Mesodermal cell (in vitro differentiated cells): ENCODE data around the gene RDH13.
"Not testable (repeated sequence)": the region's sequence is repeated elsewhere in the genome, so short reads cannot be mapped to it uniquely, and the experiment has no call there.

Source experiments
- H3K27ac ChIP-seq: 2 replicates; pipeline ENCODE4 v1.7.0; 2013; ENCODE audit warnings: mild to moderate bottlenecking, low read depth, low read length, moderate library complexity; ENCODE audit not compliant: severe bottlenecking
- H3K36me3 ChIP-seq: 2 replicates; pipeline ENCODE4 v1.7.1; 2013; ENCODE audit warnings: mild to moderate bottlenecking, low read length, moderate library complexity; ENCODE audit not compliant: control insufficient read depth, insufficient read depth
- H3K4me1 ChIP-seq: one replicate; pipeline ENCODE4 v1.7.1; 2013; ENCODE audit warnings: mild to moderate bottlenecking, low read length; ENCODE audit not compliant: insufficient read depth, control insufficient read depth, poor library complexity, severe bottlenecking
- H3K4me3 ChIP-seq: 2 replicates; pipeline ENCODE4 v1.7.0; 2013; ENCODE audit warnings: low read length, control low read depth, mild to moderate bottlenecking; ENCODE audit not compliant: insufficient read depth, poor library complexity, severe bottlenecking; ENCODE audit errors: extremely low read depth
- H3K9me3 ChIP-seq: 2 replicates; pipeline ENCODE4 v1.7.1; 2013; ENCODE audit warnings: mild to moderate bottlenecking, low read length, moderate library complexity; ENCODE audit not compliant: control insufficient read depth
- WGBS, 2 experiments: methylation state at CpG; one replicate each; pipeline ENCODE4 v1.1.5; 2013; ENCODE audit warnings: missing lambda C conversion rate in 2 of 2; ENCODE audit not compliant: insufficient coverage in 2 of 2; 5-methylcytosine and 5-hydroxymethylcytosine counted together

RDH13 gene

DNA sequence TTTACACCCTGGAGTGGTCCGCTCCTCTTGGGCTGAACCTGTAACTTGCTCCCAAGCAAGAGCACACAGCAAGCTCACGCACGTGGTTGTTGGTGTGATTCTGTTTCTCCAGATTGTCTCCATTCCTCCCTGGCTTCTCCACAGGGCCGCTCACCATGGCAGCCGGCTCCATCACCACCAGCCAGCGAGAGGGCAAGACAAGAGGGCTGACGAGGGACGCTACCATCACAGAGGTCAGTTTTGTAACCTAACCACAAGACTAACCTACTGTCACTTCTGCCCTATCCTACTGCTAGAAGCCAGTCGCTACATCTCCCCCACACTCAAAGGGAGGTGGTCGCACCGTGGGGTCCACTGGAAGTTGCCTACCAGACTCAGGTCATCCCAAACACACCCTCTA lies 20.3 kb downstream of the RDH13 start:
- Histone ChIP-seq H3K36me3 (peaks cover 32% of the 10 kb centered on the region), H3K4me1 (peaks cover 5% of the 10 kb centered on the region), H3K27ac (no peak overlapping the region), H3K4me3 (no peak overlapping the region), H3K9me3 (no peaks in the 10 kb centered on the region)
- WGBS, 2 experiments = 71% methylated on average over 8 of the region's 11 CpGs

DNA sequence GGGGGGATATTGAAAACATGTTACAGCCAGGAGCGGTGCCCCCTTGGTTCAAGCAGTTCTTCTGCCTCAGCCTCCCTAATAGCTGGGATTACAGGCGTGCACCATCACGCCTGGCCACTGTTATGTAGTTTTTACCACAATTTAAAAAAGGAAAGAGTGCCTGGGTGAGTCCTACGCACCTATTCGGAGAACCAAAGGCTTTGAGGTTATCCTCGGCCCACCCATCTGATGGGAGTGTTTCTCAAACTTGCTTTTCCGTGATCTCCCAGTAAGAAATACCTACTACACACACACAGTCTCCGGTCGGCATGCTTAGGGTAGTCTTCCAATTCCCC lies 20.6 kb downstream of the RDH13 start:
- WGBS, 2 experiments = 95 to 98% methylated on average over 7 to 8 of the region's 9 CpGs
- Histone ChIP-seq H3K36me3 (peaks cover 29% of the 10 kb centered on the region), H3K4me3 (no peak overlapping the region), H3K27ac (no peak overlapping the region), H3K4me1 (peaks cover 5% of the 10 kb centered on the region), H3K9me3 (no peaks in the 10 kb centered on the region)

DNA sequence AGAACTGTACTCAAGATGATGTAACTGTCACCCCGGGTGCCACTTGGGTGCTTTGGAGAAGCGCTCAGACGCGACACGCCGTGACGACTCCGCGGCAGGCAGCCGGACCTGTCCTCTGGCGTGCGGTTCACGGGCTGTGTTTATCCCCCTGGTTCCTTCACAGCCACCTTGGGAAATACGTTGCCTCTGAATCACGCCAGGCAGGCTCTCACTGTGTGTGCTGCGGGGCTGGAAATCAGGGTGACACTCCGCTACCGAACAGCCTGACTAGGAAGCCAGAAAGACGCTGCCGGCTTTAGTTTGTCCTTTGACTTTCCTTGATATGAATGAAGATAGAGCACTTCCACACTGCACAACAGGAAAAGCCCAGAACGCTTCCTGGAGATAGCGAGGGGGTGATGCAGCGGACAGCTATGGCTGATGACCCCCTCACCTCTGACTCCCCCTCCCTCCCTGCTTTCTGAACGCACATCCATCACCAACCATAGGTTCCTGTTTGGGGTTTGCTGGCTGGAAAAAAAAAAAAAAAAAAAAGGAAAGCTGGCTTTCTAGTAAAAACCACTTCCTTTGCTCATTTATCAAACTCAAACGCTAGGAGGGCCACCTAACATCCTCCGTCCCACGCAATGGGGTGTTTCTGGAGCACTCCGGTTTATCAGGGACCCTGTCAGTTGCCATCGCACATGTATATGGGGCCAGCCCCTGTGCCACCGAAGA lies 21.2 kb downstream of the RDH13 start:
- WGBS, 2 experiments = 92 to 95% methylated on average over 25 to 26 of the region's 30 CpGs
- peaks cover 23% of the 10 kb centered on the region for H3K36me3 ChIP-seq

DNA sequence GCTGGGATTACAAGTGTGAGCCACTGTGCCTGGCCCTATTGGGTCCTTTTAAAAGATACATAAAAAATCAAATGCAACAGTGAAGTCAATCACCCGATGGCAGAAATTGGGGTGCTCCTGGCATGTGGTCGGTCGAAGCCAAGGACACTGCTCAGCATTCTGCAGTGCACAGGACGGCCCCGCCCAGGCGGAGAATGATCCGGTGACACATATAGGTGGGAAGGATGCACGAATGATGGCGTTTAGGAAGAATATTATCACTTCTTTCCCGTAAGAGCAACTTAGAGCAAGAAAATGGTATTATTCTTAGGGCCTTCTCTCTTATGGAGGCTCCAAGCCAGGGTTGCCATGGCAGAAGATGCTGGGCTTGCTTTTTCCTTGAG lies 21.7 kb downstream of the RDH13 start:
- H3K4me3 ChIP-seq = no peak overlapping the region
- H3K4me1 ChIP-seq = peaks cover 5% of the 10 kb centered on the region
- H3K27ac ChIP-seq = peak overlapping the region; percentile 43
- H3K36me3 ChIP-seq = peaks cover 21% of the 10 kb centered on the region
- 95 to 99% methylated on average over 10 of the region's 10 CpGs for WGBS, 2 experiments
- no peaks in the 10 kb centered on the region for H3K9me3 ChIP-seq

More for the DNA sequence above, 21.2 kb downstream of the RDH13 start:
- Histone ChIP-seq H3K4me3 (no peak overlapping the region), H3K9me3 (no peaks in the 10 kb centered on the region), H3K27ac (peak overlapping the region; percentile 43), H3K4me1 (peaks cover 5% of the 10 kb centered on the region)

DNA sequence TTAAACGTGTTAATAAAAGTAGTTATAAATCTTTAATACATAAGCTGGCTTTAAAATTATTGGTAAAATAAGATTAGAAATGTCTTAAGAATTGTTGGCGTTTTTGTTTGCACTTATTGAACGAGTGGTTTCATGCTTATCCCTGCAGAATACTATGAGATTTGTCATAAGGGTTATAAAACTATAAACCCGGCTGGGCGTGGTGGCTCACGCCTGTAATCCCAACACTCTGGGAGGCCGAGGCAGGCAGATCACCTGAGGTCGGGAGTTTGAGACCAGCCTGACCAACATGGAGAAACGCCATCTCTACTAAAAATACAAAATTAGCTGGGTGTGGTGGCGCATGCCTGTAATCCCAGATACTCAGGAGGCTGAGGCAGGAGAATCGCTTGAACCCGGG lies 22.3 kb downstream of the RDH13 start:
- not testable (repeated sequence) for H3K4me1 ChIP-seq, H3K4me3 ChIP-seq, H3K27ac ChIP-seq, H3K9me3 ChIP-seq
- 96 to 100% methylated on average over 1 to 5 of the region's 12 CpGs for WGBS, 2 experiments
- peaks cover 21% of the 10 kb centered on the region for H3K36me3 ChIP-seq

DNA sequence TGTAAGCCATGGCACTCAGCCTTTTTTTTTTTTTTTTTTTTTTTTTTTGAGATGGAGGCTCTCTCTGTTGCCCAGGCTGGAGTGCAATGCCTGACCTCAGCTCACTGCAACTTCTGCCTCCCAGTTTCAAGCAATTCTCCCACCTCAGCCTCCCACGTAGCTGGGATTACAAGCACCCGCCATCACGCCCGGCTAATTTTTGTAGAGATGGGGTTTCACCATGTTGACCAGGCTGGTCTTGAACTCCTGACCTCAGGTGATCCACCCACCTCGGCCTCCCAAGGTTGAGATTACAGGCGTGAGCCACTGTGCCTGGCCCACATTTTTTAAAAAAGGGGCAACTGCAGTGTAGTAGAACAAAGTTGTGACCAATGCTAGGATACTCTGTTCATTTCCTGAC lies 25.3 kb downstream of the RDH13 start:
- not testable (repeated sequence) for H3K9me3 ChIP-seq, H3K4me3 ChIP-seq, H3K36me3 ChIP-seq, H3K4me1 ChIP-seq, H3K27ac ChIP-seq
- WGBS, 2 experiments = 92 to 100% methylated on average over 1 to 2 of the region's 6 CpGs

DNA sequence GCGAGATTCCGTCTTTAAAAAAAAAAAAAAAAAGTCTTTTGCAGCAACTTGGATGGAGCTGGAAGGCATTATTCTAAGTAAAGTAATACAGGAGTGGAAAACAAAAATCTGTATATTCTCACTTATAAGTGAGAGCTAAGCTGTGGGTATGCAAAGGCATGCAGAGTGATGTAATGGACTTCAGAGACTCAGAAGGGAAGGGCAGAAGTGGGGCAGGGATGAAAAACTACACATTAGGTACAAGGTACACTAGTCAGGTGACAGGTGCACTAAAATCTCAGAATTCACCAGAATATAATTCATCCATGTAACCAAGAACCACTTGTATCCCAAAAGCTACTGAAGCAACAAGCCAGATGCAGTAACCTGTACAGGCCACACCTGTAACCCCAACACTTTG lies 26.9 kb downstream of the RDH13 start:
- H3K4me1 ChIP-seq = no peaks in the 10 kb centered on the region
- no peak overlapping the region for H3K27ac ChIP-seq
- no peaks in the 10 kb centered on the region for H3K9me3 ChIP-seq
- H3K36me3 ChIP-seq = no peaks in the 10 kb centered on the region
- 100% methylated on average over 2 of the region's 2 CpGs; no CpG with 5 or more reads in 1 of the 2 experiments for WGBS, 2 experiments
- H3K4me3 ChIP-seq = no peak overlapping the region

DNA sequence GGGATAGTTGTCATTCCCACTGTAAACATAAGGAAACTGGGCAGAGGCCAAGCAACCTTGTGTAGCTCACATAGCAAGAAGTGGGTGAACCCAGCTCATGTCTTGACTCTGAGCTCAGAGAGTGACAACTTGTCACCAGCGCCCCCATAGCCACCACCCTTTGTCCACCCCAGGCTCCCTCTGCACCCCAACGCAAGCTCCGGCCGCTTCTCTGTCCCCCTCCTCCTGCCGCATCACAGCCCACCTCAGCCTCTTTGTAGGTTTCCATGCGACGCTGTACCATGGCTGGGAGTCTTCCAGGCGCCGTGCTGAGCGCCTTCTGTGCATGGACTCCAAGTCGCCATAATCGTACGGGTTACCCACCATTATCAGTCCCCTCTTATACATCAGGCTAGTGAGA lies 28.2 kb downstream of the RDH13 start:
- Histone ChIP-seq H3K4me1 (no peaks in the 10 kb centered on the region), H3K27ac (no peak overlapping the region), H3K36me3 (no peaks in the 10 kb centered on the region), H3K9me3 (no peaks in the 10 kb centered on the region), H3K4me3 (no peak overlapping the region)
- 97 to 99% methylated on average over 11 to 12 of the region's 13 CpGs for WGBS, 2 experiments

DNA sequence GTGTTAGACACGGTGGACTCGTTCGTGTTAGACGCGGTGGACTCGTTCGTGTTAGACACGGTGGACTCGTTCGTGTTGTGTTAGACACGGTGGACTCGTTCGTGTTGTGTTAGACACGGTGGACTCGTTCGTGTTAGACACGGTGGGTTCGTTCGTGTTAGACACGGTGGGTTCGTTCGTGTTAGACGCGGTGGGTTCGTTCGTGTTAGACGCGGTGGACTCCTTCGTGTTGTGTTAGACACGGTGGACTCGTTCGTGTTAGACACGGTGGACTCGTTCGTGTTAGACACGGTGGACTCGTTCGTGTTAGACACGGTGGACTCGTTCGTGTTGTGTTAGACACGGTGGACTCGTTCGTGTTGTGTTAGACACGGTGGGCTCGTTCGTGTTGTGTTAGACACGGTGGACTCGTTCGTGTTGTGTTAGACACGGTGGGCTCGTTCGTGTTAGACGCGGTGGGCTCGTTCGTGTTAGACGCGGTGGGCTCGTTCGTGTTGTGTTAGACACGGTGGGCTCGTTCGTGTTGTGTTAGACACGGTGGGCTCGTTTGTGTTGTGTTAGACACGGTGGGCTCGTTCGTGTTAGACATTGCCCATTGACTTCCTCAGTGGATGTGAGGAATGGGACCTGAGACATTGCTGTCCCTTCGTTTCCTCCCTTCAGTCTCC lies 29.8 kb downstream of the RDH13 start:
- not testable (repeated sequence) for H3K27ac ChIP-seq, H3K4me3 ChIP-seq, H3K9me3 ChIP-seq, H3K36me3 ChIP-seq, H3K4me1 ChIP-seq
- 92 to 97% methylated on average over 23 to 38 of the region's 70 CpGs for WGBS, 2 experiments

DNA sequence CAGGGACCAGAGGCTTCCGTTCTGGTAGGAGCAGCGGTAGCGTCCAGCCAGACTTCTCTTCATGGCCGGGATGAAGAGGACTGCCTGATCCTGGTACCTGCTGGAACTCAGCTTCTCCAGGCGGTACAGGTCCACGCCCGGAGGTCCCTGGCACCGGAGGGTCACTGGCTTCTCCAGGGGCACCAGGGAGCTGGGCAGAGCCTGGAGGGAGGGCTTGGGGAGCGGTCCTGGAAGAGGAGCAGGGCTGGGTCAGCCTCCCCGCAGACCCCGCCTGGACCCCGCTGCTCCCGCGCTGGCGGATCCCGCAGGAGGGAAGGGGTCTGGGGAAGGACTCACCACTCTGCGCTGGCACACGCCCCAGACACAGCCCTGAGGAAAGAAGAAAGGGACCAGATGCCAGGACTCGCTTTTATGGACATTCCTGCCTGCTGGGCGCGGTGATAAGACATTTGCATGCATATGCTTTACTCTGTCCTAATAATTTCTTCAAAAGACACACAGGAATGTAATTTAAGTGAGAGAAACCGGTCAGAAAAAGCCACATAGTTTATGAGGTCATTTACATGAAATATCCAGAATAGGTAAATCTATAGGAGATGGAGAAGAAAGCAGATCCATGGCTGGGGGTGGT lies 30.7 kb downstream of the RDH13 start:
- Histone ChIP-seq H3K4me1 (no peaks in the 10 kb centered on the region), H3K36me3 (no peaks in the 10 kb centered on the region), H3K4me3 (no peak overlapping the region), H3K27ac (no peak overlapping the region), H3K9me3 (no peaks in the 10 kb centered on the region)
- 94 to 97% methylated on average over 17 to 19 of the region's 22 CpGs for WGBS, 2 experiments

DNA sequence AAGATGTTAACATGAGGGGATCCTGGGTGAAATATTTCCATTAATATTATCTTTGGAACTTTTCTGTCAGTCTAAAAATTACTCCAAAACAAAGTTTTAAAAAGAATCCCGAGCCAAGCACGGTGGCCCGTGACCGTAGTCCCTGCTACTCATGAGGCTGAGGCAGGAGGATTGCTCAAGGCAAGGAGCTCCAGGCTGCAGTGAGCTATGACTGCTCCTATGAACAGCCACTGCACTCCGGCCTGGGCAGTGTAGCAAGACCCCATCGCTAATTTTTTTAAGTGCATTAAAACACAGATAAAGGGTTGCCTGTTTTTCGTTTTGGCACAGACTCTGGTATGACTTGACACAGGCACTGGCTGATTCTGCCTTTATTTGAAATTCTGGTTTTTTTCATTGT lies 31.8 kb downstream of the RDH13 start:
- Histone ChIP-seq H3K4me1 (no peaks in the 10 kb centered on the region), H3K27ac (no peak overlapping the region), H3K4me3 (no peak overlapping the region), H3K36me3 (no peaks in the 10 kb centered on the region), H3K9me3 (peaks cover 3% of the 10 kb centered on the region)
- WGBS, 2 experiments = 93 to 99% methylated on average over 6 to 7 of the region's 7 CpGs
